Left lung (tissue), 10 donors: ENCODE measurements around the gene MAST4. TPM values are rescaled to one million over a fixed set of nuclear protein-coding genes. Genes with fewer than 3 reads are reported as not detected.

ENCODE experiments used
- ATAC-seq: fragments of 200-7000 bp; cut with Tn5 transposase; one replicate; pipeline ENCODE4 v1.9.1; 2020; ENCODE audit warnings: moderate library complexity
- DNase-seq, 4 donors: peaks; one replicate each; pipeline ENCODE4 v3.0.0-alpha.2; 2013 to 2020
- H3K27ac ChIP-seq, 2 donors: fragments of 200-600 bp; sonication (generic) in 1 of 2; one replicate each; pipeline versions ENCODE4 v1.5.0 to v1.8.0; 2020 to 2021
- H3K27me3 ChIP-seq, 2 donors: fragments of 200-600 bp; sonication (generic) in 1 of 2; one replicate each; pipeline versions ENCODE4 v1.5.0 to v1.8.0; 2020 to 2021
- H3K36me3 ChIP-seq, 2 donors: fragments of 200-600 bp; sonication (generic) in 1 of 2; one replicate each; pipeline versions ENCODE4 v1.5.0 to v1.8.0; 2020 to 2021
- H3K4me1 ChIP-seq, 2 donors: fragments of 200-600 bp; one replicate each; pipeline ENCODE4 v1.8.0; 2021
- H3K4me3 ChIP-seq, 2 donors: fragments of 200-600 bp; sonication (generic) in 1 of 2; one replicate each; pipeline versions ENCODE4 v1.5.0 to v1.8.0; 2020 to 2021; ENCODE audit warnings: mild to moderate bottlenecking in 1 of 2
- H3K9me3 ChIP-seq, 2 donors: fragments of 200-600 bp; sonication (generic) in 1 of 2; one replicate each; pipeline versions ENCODE4 v1.5.0 to v1.8.0; 2020 to 2021
- intact Hi-C, 2 donors: fragments of 100-400 bp; cut with DNase I; formaldehyde crosslinking; loops; one replicate each; pipeline versions ENCODE4 v1.11.2 to v1.14.2; 2022
- polyA plus RNA-seq, 6 donors: library from polyadenylated mRNA; unstranded; fragments of 120-200 nt; gene quantifications; one replicate each; pipeline ENCODE4 v1.2.1, GENCODE V29; 2013; ENCODE audit not compliant: insufficient read length in 6 of 6
- total RNA-seq, 2 donors: library from RNA; stranded (reverse); fragmentation: NEBNext Ultra II Directional; extraction: Animal tissue kit (Norgen Biotek cat#: 25700); gene quantifications; one replicate each; pipeline ENCODE4 v1.2.1, GENCODE V29; 2021
- TF ChIP-seq, protein P1 (sequence below), 2 donors: fragments of 200-600 bp; sonication (generic) in 1 of 2; IDR thresholded peaks; one replicate each; pipeline versions ENCODE4 v1.5.0 to v1.8.0; 2021; ENCODE audit warnings: antibody characterized with exemption in 2 of 2
- donor health status: DM: no; HTN: yes; CAD: no.
- donor health status: DM: no; HTN: no; CAD: no.

MAST4 gene
- total and polyA plus RNA-seq, 8 donors: 47.7 to 57.6 (median 53.0) TPM

DNA sequence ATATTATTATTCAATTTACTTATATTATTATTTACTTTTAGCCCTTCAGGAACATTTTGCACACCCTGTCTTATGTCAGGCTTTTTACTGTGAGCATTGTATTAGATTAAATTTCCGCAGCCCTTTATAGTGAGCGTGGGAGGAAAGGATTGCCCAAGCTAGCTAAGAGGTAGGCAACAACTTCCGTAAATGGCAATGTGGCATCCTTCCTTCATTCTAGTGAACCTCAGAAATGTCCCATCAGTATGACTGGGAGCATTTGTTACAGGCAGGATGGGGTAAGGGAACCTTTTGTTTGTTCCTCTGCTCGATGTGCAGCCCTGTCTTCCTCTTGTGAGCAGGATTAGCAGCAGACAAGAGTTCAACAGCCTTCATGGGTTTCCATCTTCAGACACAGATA, 606.6 kb downstream of the MAST4 start:
- Histone ChIP-seq H3K9me3 (no peaks in the 10 kb centered on the region), H3K27ac (peak overlapping the region in 1 of 2 donors; percentile 71), H3K27me3 (no peaks in the 10 kb centered on the region), H3K4me1 (peaks cover 0 to 63% of the 10 kb centered on the region in 2 donors), H3K4me3 (no peak overlapping the region), H3K36me3 (no peaks in the 10 kb centered on the region)
- intact Hi-C loops: no loop called here
- DNase-seq (no peak), ATAC-seq (no peak)
- TF ChIP-seq, protein P1, sequence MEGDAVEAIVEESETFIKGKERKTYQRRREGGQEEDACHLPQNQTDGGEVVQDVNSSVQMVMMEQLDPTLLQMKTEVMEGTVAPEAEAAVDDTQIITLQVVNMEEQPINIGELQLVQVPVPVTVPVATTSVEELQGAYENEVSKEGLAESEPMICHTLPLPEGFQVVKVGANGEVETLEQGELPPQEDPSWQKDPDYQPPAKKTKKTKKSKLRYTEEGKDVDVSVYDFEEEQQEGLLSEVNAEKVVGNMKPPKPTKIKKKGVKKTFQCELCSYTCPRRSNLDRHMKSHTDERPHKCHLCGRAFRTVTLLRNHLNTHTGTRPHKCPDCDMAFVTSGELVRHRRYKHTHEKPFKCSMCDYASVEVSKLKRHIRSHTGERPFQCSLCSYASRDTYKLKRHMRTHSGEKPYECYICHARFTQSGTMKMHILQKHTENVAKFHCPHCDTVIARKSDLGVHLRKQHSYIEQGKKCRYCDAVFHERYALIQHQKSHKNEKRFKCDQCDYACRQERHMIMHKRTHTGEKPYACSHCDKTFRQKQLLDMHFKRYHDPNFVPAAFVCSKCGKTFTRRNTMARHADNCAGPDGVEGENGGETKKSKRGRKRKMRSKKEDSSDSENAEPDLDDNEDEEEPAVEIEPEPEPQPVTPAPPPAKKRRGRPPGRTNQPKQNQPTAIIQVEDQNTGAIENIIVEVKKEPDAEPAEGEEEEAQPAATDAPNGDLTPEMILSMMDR (IDR thresholded peaks at IDR 0.05): no peak

DNA sequence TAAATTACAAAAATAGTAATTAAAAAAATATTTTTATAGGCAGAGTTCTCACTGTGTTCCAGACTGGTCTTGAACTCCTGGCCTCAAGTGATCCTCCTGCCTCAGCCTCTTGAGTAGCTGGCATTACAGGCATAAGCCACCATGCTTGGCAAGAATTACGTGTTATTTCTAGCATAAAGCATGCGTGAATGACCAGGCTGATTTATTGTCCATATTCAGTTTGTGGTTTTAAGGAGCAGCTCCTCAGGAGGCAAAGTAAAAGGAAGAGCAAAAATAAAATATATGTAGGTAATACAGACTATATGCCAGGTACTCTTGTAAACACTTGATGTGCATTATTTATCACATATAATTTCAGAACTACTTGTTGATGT, 607.5 kb downstream of the MAST4 start:
- no peak for ATAC-seq
- Histone ChIP-seq H3K27me3 (no peaks in the 10 kb centered on the region), H3K36me3 (no peaks in the 10 kb centered on the region), H3K9me3 (no peaks in the 10 kb centered on the region), H3K4me1 (peaks cover 0 to 70% of the 10 kb centered on the region in 2 donors), H3K27ac (peak overlapping the region in 1 of 2 donors; percentile 71), H3K4me3 (no peak overlapping the region)
- no peak for DNase-seq
- intact Hi-C loops: no loop called here
- TF ChIP-seq, protein P1 (IDR thresholded peaks at IDR 0.05): no peak

DNA sequence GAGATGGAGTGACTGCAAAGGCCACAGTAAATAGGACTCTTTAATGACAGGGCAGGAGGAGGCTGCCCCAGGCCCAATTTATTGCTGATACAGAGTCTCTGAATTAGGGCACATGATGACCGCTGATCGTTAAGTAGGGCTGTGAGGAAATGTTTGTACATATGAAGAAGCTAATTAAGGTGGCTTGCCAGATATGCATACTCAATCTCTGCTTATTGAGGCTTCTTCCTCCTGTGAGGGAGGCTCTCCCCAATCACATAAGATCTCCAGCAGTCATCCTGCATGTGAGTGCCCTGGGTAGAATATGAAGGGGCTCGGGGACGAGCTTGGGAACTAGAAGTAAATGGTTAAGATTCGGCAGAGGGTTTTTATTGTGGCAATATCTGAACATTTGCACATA, 608.6 kb downstream of the MAST4 start:
- DNase-seq (no peak), ATAC-seq (no peak)
- Histone ChIP-seq H3K27me3 (no peaks in the 10 kb centered on the region), H3K27ac (no peak overlapping the region), H3K36me3 (no peaks in the 10 kb centered on the region), H3K9me3 (no peaks in the 10 kb centered on the region), H3K4me1 (peaks cover 0 to 74% of the 10 kb centered on the region in 2 donors), H3K4me3 (no peak overlapping the region)
- TF ChIP-seq, protein P1 (IDR thresholded peaks at IDR 0.05): no peak
- intact Hi-C loops: loop anchor here in 1 of 2 donors (5.0 kb wide), 2 partner anchors 48 to 393 kb away; no protein-coding TSS in a partner anchor

DNA sequence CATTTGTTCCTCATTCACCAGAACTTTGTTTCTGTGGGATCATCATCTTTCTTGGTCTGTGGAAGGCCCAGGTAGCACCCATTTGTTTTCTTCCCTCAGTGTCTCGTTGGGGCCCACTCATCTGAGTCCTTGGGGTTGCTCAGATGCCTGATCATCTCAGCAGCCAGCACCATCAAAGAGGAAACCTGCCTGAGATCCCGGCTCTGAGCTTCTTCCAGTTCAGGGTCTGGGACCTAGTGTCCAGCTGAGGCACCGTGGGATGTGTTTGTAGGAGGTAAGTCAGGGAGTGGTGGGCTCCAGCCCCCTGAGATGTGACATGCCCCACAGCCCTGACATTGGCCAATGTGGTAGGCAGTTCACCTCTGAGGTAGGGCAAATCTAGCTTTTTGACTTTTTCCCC, 609.8 kb downstream of the MAST4 start:
- peak overlapping the region; percentile 16 to 79 for H3K27ac ChIP-seq
- H3K4me3 ChIP-seq: no peak overlapping the region
- H3K4me1 ChIP-seq: peaks cover 0 to 70% of the 10 kb centered on the region in 2 donors
- intact Hi-C loops: loop anchor here in 1 of 2 donors (5.0 kb wide), 2 partner anchors 49 to 394 kb away; no protein-coding TSS in a partner anchor
- H3K27me3 ChIP-seq: no peaks in the 10 kb centered on the region
- TF ChIP-seq, protein P1 (IDR thresholded peaks at IDR 0.05): no peak
- DNase-seq (no peak), ATAC-seq (no peak)
- H3K36me3 ChIP-seq: no peaks in the 10 kb centered on the region
- no peaks in the 10 kb centered on the region for H3K9me3 ChIP-seq

DNA sequence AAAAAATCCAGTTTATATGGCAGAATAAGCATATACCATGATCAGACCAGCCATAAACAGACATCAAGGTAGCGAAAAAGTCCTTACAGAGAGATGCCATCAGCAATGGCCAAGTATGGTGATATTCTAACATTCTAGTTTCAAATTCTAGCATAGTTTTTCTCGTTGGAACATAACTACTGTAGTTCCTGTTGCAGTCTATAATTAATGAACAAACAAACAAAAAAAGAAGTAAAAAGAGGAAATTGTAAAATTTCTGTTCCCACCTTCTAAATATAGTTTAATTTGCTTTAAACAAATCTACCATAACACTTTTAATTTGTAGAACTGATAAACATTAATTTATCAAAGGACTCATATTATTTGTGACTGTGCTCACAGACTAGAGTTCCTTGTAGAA, 610.3 kb downstream of the MAST4 start:
- ATAC-seq (no peak), DNase-seq (no peak)
- H3K4me3 ChIP-seq: no peak overlapping the region
- H3K4me1 ChIP-seq: peaks cover 0 to 70% of the 10 kb centered on the region in 2 donors
- no peaks in the 10 kb centered on the region for H3K9me3 ChIP-seq
- H3K27ac ChIP-seq: peak overlapping the region; percentile 16 to 79
- intact Hi-C loops: loop anchor here in 1 of 2 donors (5.0 kb wide), 2 partner anchors 49 to 394 kb away; no protein-coding TSS in a partner anchor
- no peaks in the 10 kb centered on the region for H3K27me3 ChIP-seq
- no peaks in the 10 kb centered on the region for H3K36me3 ChIP-seq
- TF ChIP-seq, protein P1 (IDR thresholded peaks at IDR 0.05): no peak
